ENCODE measurements around the gene SETD2. TPM values are rescaled to one million over a fixed set of nuclear protein-coding genes. Genes with fewer than 3 reads are reported as not detected.
"Not testable (repeated sequence)": the region's sequence is repeated elsewhere in the genome, so short reads cannot be mapped to it uniquely, and the experiment has no call there.

SETD2 gene
- total and polyA plus RNA-seq, 5 donors from 2014 or later = 10.4 to 93.7 (median 11.7) TPM

DNA sequence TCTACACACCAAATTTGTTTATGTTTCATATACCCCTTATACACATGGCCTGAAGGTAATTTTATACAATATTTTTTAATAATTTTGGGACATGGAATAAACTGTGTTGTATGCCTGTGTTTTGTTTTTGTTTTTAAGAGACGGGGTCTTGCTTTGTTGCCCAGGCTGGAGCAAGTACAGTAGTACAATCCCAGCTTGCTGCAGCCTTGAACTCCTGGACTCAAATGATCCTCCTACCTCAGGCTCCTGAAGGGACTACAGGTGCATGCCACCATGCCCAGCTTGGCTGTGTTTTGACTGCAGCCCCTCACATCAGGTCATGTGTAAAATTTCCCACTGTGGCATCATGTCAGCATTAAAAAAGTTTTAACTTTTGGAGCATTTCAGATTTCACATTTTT lies 18.6 kb downstream of the SETD2 start:
- peaks cover 35 to 78% (median 51%) of the 10 kb centered on the region in 4 donors for H3K4me1 Mint-ChIP-seq
- H3K36me3 Mint-ChIP-seq = no peaks in the 10 kb centered on the region
- H3K4me3 Mint-ChIP-seq = peak overlapping the region in 1 of 4 donors; percentile 32

DNA sequence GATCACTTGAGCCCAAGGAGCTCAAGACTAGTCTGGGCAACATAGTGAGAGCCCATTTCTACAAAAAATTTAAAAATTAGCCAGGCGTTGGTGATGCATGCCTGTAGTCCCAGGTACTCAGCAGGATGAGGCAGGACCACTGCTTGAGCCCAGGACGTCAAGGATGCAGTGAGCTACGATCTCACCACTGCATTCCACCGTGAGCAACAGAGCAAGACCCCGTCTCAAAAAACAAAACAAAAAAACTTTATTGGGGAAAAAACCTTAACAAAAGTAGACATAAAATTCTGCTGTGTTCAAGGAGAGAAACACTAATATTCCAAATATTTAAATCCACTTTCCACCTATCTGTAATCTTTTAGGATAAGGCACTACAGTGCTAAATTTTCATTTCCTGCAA lies 20.8 kb downstream of the SETD2 start:
- Mint-ChIP-seq H3K27ac (peak overlapping the region in 1 of 3 donors; percentile 65), H3K27me3 (no peaks in the 10 kb centered on the region), H3K4me3 (peak overlapping the region in 2 of 4 donors; percentile 29 to 43), H3K9me3 (no peaks in the 10 kb centered on the region), H3K4me1 (peaks cover 37 to 77% (median 51%) of the 10 kb centered on the region in 4 donors), H3K36me3 (peaks cover 7% of the 10 kb centered on the region)
- no peak overlapping the region for H3K27ac ChIP-seq (ENCODE audit: insufficient read depth, low read length, poor library complexity, severe bottlenecking)
- DNase-seq (no peak), ATAC-seq (ENCODE audit: low read depth in 2 of 2) (no peak)
- no peaks in the 10 kb centered on the region for H3K27me3 ChIP-seq (ENCODE audit: control insufficient read depth, insufficient read depth, low read length)
- no peaks in the 10 kb centered on the region for H3K9me3 ChIP-seq (ENCODE audit: control insufficient read depth in 2 of 2, low read length in 2 of 2)
- no peak overlapping the region for H3K4me3 ChIP-seq (ENCODE audit: low read depth, low read length)
- H3K36me3 ChIP-seq (ENCODE audit: control insufficient read depth, insufficient read depth, low read length) = no peaks in the 10 kb centered on the region
- H3K4me1 ChIP-seq (ENCODE audit: control insufficient read depth, insufficient read depth, low read length, poor library complexity, severe bottlenecking) = peaks cover 24% of the 10 kb centered on the region

More for the DNA sequence above, 18.6 kb downstream of the SETD2 start:
- H3K27ac ChIP-seq (ENCODE audit: insufficient read depth, low read length, poor library complexity, severe bottlenecking) = no peak overlapping the region
- ATAC-seq (ENCODE audit: low read depth in 2 of 2) (no peak), DNase-seq (no peak)
- no peaks in the 10 kb centered on the region for H3K9me3 Mint-ChIP-seq
- H3K27me3 ChIP-seq (ENCODE audit: control insufficient read depth, insufficient read depth, low read length) = no peaks in the 10 kb centered on the region
- H3K27ac Mint-ChIP-seq = no peak overlapping the region
- H3K4me1 ChIP-seq (ENCODE audit: control insufficient read depth, insufficient read depth, low read length, poor library complexity, severe bottlenecking) = peaks cover 35% of the 10 kb centered on the region
- no peak overlapping the region for H3K4me3 ChIP-seq (ENCODE audit: low read depth, low read length)
- no peaks in the 10 kb centered on the region for H3K36me3 ChIP-seq (ENCODE audit: control insufficient read depth, insufficient read depth, low read length)
- H3K27me3 Mint-ChIP-seq = no peaks in the 10 kb centered on the region
- no peaks in the 10 kb centered on the region for H3K9me3 ChIP-seq (ENCODE audit: control insufficient read depth in 2 of 2, low read length in 2 of 2)

DNA sequence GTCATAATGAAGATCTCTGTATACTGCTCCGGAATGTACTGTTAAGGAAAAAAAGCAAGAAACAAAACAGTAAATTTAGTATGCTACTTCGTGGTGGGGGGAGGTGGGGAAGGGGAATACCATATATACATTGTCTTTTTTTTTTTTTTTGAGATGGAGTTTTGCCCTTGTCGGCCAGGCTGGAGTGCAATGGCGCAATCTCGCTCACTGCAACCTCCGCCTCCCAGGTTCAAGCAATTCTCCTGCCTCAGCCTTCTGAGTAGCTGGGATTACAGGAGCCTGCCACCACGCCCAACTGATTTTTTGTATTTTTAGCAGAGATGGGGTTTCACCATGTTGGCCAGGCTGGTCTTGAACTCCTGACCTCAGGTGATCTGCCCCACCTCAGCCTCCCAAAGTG lies 21.4 kb downstream of the SETD2 start:
- peaks cover 24% of the 10 kb centered on the region for H3K4me1 ChIP-seq (ENCODE audit: control insufficient read depth, insufficient read depth, low read length, poor library complexity, severe bottlenecking)
- not testable (repeated sequence) for ATAC-seq (ENCODE audit: low read depth in 2 of 2); H3K27me3 ChIP-seq (ENCODE audit: control insufficient read depth, insufficient read depth, low read length); H3K36me3 ChIP-seq (ENCODE audit: control insufficient read depth, insufficient read depth, low read length); H3K36me3 Mint-ChIP-seq; H3K9me3 Mint-ChIP-seq; H3K4me3 ChIP-seq (ENCODE audit: low read depth, low read length); H3K9me3 ChIP-seq (ENCODE audit: control insufficient read depth in 2 of 2, low read length in 2 of 2); H3K27ac ChIP-seq (ENCODE audit: insufficient read depth, low read length, poor library complexity, severe bottlenecking); DNase-seq; H3K27me3 Mint-ChIP-seq
- Mint-ChIP-seq H3K4me3 (peak overlapping the region in 1 of 4 donors; percentile 70), H3K27ac (peak overlapping the region in 1 of 3 donors; percentile 32), H3K4me1 (peaks cover 37 to 74% (median 50%) of the 10 kb centered on the region in 4 donors)

DNA sequence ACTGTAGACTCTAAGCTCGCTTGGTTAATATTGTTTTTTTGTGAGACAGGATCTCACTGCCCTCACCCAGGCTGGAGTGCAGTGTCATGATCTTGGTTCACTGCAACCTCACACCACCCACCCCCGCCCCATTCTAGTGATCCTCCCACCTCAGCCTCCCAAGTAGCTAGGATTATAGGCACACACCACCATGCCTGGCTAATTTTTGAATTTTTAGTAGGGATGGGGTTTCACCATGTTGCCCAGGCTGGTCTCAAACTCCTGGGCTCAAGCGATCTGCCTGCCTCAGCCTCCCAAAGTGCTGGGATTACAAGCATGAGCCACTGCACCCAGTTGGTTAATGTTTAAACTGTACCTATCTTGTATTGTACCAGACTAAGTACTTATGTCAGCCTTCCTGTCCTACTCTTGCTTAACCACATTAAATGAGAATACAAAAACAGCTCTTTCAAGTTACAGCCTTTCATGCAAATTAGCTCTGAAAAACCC lies 22.9 kb downstream of the SETD2 start:
- not testable (repeated sequence) for H3K36me3 ChIP-seq (ENCODE audit: control insufficient read depth, insufficient read depth, low read length); H3K27me3 Mint-ChIP-seq; H3K9me3 ChIP-seq (ENCODE audit: control insufficient read depth in 2 of 2, low read length in 2 of 2); H3K27me3 ChIP-seq (ENCODE audit: control insufficient read depth, insufficient read depth, low read length); H3K36me3 Mint-ChIP-seq; H3K9me3 Mint-ChIP-seq
- Mint-ChIP-seq H3K4me3 (peak overlapping the region; percentile 61 to 82 (median 65)), H3K4me1 (peaks cover 40 to 73% (median 54%) of the 10 kb centered on the region in 4 donors), H3K27ac (peak overlapping the region; percentile 42 to 91 (median 80))
- peak in 2 of 3 donors; percentile 50 to 72 for DNase-seq
- peaks cover 21% of the 10 kb centered on the region for H3K4me1 ChIP-seq (ENCODE audit: control insufficient read depth, insufficient read depth, low read length, poor library complexity, severe bottlenecking)
- peak overlapping the region; percentile 69 for H3K4me3 ChIP-seq (ENCODE audit: low read depth, low read length)
- peak overlapping the region; percentile 55 for H3K27ac ChIP-seq (ENCODE audit: insufficient read depth, low read length, poor library complexity, severe bottlenecking)
- peak; percentile 88 to 95 for ATAC-seq (ENCODE audit: low read depth in 2 of 2)

DNA sequence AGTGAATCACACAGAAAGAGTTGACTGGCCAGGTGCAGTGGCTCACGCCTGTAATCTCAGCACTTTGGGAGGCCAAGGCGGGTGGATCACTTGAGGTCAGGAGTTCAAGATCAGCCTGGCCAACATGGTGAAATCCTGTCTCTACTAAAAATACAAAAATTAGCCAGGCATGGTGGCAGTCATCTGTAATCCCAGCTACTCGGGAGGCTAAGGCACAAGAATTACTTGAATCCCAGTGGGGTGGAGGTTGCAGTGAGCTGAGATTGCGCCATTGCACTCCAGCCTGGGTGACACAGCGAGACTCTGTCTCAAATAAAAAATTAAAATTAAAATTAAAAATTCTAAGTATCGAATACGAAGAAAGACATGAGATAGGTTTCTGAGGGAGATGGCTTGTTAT lies 23.4 kb downstream of the SETD2 start:
- not testable (repeated sequence) for H3K4me3 ChIP-seq (ENCODE audit: low read depth, low read length); ATAC-seq (ENCODE audit: low read depth in 2 of 2); H3K36me3 ChIP-seq (ENCODE audit: control insufficient read depth, insufficient read depth, low read length); H3K27me3 Mint-ChIP-seq; DNase-seq; H3K27me3 ChIP-seq (ENCODE audit: control insufficient read depth, insufficient read depth, low read length); H3K9me3 ChIP-seq (ENCODE audit: control insufficient read depth in 2 of 2, low read length in 2 of 2); H3K9me3 Mint-ChIP-seq
- Mint-ChIP-seq H3K36me3 (peaks cover 11% of the 10 kb centered on the region), H3K4me1 (peaks cover 44 to 75% (median 54%) of the 10 kb centered on the region in 4 donors), H3K27ac (peak overlapping the region in 2 of 3 donors; percentile 80 to 91), H3K4me3 (peak overlapping the region in 3 of 4 donors; percentile 61 to 82 (median 71))
- H3K4me1 ChIP-seq (ENCODE audit: control insufficient read depth, insufficient read depth, low read length, poor library complexity, severe bottlenecking) = peaks cover 16% of the 10 kb centered on the region
- peak overlapping the region; percentile 55 for H3K27ac ChIP-seq (ENCODE audit: insufficient read depth, low read length, poor library complexity, severe bottlenecking)

DNA sequence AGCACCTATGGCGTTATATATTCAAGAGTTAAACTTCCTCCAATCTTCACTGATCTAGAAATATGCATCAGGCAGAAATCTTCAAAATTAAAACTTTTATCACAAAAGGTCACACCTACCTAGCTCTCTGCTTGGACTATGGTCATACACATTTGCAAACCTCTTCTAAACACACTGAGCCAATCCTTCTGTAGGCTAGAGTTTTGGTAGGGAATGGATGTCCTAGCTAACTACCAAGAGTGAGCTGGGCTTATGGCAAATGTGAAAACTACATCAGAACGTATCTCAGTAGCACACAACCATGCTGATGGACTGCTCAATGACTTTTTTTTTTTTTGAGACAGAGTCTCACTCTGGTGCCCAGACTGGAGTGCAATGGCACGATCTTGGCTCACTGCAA lies 29.6 kb downstream of the SETD2 start:
- Histone ChIP-seq H3K36me3 (ENCODE audit: control insufficient read depth, insufficient read depth, low read length) (no peaks in the 10 kb centered on the region), H3K27ac (ENCODE audit: insufficient read depth, low read length, poor library complexity, severe bottlenecking) (no peak overlapping the region), H3K27me3 (ENCODE audit: control insufficient read depth, insufficient read depth, low read length) (no peaks in the 10 kb centered on the region), H3K4me3 (ENCODE audit: low read depth, low read length) (no peak overlapping the region), H3K4me1 (ENCODE audit: control insufficient read depth, insufficient read depth, low read length, poor library complexity, severe bottlenecking) (peaks cover 26% of the 10 kb centered on the region), H3K9me3 (ENCODE audit: control insufficient read depth in 2 of 2, low read length in 2 of 2) (no peaks in the 10 kb centered on the region)
- Mint-ChIP-seq H3K27ac (peak overlapping the region; percentile 0 to 87 (median 16)), H3K4me1 (peaks cover 38 to 71% (median 51%) of the 10 kb centered on the region in 4 donors), H3K4me3 (no peak overlapping the region), H3K27me3 (no peaks in the 10 kb centered on the region), H3K9me3 (no peaks in the 10 kb centered on the region), H3K36me3 (peaks cover 15% of the 10 kb centered on the region)
- ATAC-seq (ENCODE audit: low read depth in 2 of 2) = no peak
- no peak for DNase-seq

DNA sequence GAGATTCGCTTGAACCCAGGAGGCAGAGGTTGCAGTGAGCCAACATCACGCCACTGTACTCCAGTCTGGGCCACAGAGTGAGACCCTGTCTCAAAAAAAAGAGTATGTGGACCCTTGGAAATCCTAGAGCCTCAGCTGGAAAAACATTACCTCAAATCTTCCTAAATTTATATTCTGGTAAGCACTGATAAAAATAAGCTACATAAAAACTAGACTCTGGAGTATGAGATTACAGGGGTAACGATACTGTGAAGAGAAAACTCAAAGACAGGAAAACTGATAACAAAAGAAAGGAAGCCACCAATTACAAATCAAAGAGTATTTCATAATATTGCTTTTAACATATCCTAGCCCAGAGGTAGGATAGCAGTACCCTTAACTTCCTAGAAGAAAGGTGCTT lies 30.3 kb downstream of the SETD2 start:
- H3K27me3 ChIP-seq (ENCODE audit: control insufficient read depth, insufficient read depth, low read length) = no peaks in the 10 kb centered on the region
- H3K9me3 ChIP-seq (ENCODE audit: control insufficient read depth in 2 of 2, low read length in 2 of 2) = no peaks in the 10 kb centered on the region
- H3K36me3 ChIP-seq (ENCODE audit: control insufficient read depth, insufficient read depth, low read length) = no peaks in the 10 kb centered on the region
- no peak for ATAC-seq (ENCODE audit: low read depth in 2 of 2)
- no peaks in the 10 kb centered on the region for H3K27me3 Mint-ChIP-seq
- H3K9me3 Mint-ChIP-seq = no peaks in the 10 kb centered on the region
- peaks cover 35 to 71% (median 48%) of the 10 kb centered on the region in 4 donors for H3K4me1 Mint-ChIP-seq
- H3K4me1 ChIP-seq (ENCODE audit: control insufficient read depth, insufficient read depth, low read length, poor library complexity, severe bottlenecking) = peaks cover 29% of the 10 kb centered on the region
- no peak overlapping the region for H3K4me3 ChIP-seq (ENCODE audit: low read depth, low read length)
- H3K27ac Mint-ChIP-seq = peak overlapping the region; percentile 16 to 87 (median 49)
- peaks cover 11% of the 10 kb centered on the region for H3K36me3 Mint-ChIP-seq
- no peak for DNase-seq
- H3K27ac ChIP-seq (ENCODE audit: insufficient read depth, low read length, poor library complexity, severe bottlenecking) = no peak overlapping the region
- no peak overlapping the region for H3K4me3 Mint-ChIP-seq

DNA sequence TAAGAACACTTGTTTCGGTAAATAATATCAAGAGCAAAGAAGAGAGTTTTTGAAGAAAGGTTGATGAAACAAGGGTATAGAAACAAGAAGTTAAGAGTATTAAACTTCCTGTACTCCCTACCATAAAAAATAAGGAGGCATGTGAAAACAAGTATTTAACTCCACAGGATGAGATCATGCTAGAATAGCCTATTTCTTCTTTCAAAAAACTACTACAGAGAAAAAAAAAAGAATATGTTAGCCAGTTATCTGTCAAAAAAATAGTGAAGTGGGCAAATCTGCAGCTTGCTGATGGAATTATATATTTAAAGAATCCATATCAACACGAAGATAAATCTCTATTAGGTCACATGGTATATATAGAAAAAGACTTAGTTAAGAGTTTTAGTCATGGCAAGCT lies 33.4 kb downstream of the SETD2 start:
- H3K9me3 ChIP-seq (ENCODE audit: control insufficient read depth in 2 of 2, low read length in 2 of 2) = no peaks in the 10 kb centered on the region
- no peak for DNase-seq
- Mint-ChIP-seq H3K27me3 (peaks cover 5% of the 10 kb centered on the region), H3K9me3 (no peaks in the 10 kb centered on the region), H3K4me3 (no peak overlapping the region), H3K36me3 (peaks cover 21% of the 10 kb centered on the region), H3K4me1 (peaks cover 24 to 71% (median 56%) of the 10 kb centered on the region in 4 donors), H3K27ac (peak overlapping the region in 2 of 3 donors; percentile 11 to 49)
- peaks cover 4% of the 10 kb centered on the region for H3K36me3 ChIP-seq (ENCODE audit: control insufficient read depth, insufficient read depth, low read length)
- H3K27ac ChIP-seq (ENCODE audit: insufficient read depth, low read length, poor library complexity, severe bottlenecking) = no peak overlapping the region
- no peaks in the 10 kb centered on the region for H3K27me3 ChIP-seq (ENCODE audit: control insufficient read depth, insufficient read depth, low read length)
- no peak overlapping the region for H3K4me3 ChIP-seq (ENCODE audit: low read depth, low read length)
- no peak for ATAC-seq (ENCODE audit: low read depth in 2 of 2)
- peaks cover 29% of the 10 kb centered on the region for H3K4me1 ChIP-seq (ENCODE audit: control insufficient read depth, insufficient read depth, low read length, poor library complexity, severe bottlenecking)
